Activated B cell treated with CpG ODN at 0.5 μM for 24 hours (primary cell): ENCODE data around the gene PGLYRP1. TPM values are rescaled to one million over a fixed set of nuclear protein-coding genes. Genes with fewer than 3 reads are reported as not detected.

Experiments
- ATAC-seq: fragments of 200-7000 bp; cut with Tn5 transposase; one replicate; pipeline ENCODE4 v1.10.0; 2021; ENCODE audit warnings: low read depth, mild to moderate bottlenecking, moderate library complexity
- CTCF ChIA-PET: fragments of 350-600 bp; sonication (Branson Sonifier 250); formaldehyde crosslinking; loops from one replicate; lab custom pipeline; 2021; ENCODE audit warnings: antibody characterized with exemption; lab: Charles Lee
- POLR2A ChIA-PET: fragments of 350-600 bp; sonication (Branson Sonifier 250); formaldehyde crosslinking; loops from one replicate; lab custom pipeline; 2021; ENCODE audit warnings: antibody characterized with exemption; lab: Charles Lee
- DNase-seq: peaks from one replicate; pipeline ENCODE4 v3.0.0; 2022
- H3K27ac Mint-ChIP-seq: one replicate; pipeline ENCODE4 v1.8.0; 2020; ENCODE audit warnings: mixed read lengths
- H3K27me3 Mint-ChIP-seq: one replicate; pipeline ENCODE4 v1.8.0; 2021; ENCODE audit warnings: mixed read lengths
- H3K36me3 Mint-ChIP-seq: one replicate; pipeline ENCODE4 v1.8.0; 2021; ENCODE audit warnings: low read depth, mixed read lengths
- H3K4me1 Mint-ChIP-seq: one replicate; pipeline ENCODE4 v1.8.0; 2021; ENCODE audit warnings: mixed read lengths
- H3K4me3 Mint-ChIP-seq: one replicate; pipeline ENCODE4 v1.8.0; 2020; ENCODE audit warnings: mild to moderate bottlenecking, mixed read lengths
- H3K9me3 Mint-ChIP-seq: one replicate; pipeline ENCODE4 v1.8.0; 2020; ENCODE audit warnings: mixed read lengths
- intact Hi-C: fragments of 100-400 bp; cut with micrococcal nuclease; formaldehyde crosslinking; loops from one replicate; pipeline ENCODE4 v1.15.1; 2024
- total RNA-seq: library from RNA; stranded (reverse); gene quantifications from 2 replicates; pipeline ENCODE4 v1.2.3, GENCODE V29; 2022
- TF ChIP-seq, protein P1 (sequence below): fragments of 200-600 bp; IDR thresholded peaks from one replicate; pipeline ENCODE4 v1.8.0; 2022; ENCODE audit warnings: antibody characterized with exemption, mild to moderate bottlenecking

Gene PGLYRP1
- total RNA-seq, 1 donor from 2014 or later, result not detected

DNA sequence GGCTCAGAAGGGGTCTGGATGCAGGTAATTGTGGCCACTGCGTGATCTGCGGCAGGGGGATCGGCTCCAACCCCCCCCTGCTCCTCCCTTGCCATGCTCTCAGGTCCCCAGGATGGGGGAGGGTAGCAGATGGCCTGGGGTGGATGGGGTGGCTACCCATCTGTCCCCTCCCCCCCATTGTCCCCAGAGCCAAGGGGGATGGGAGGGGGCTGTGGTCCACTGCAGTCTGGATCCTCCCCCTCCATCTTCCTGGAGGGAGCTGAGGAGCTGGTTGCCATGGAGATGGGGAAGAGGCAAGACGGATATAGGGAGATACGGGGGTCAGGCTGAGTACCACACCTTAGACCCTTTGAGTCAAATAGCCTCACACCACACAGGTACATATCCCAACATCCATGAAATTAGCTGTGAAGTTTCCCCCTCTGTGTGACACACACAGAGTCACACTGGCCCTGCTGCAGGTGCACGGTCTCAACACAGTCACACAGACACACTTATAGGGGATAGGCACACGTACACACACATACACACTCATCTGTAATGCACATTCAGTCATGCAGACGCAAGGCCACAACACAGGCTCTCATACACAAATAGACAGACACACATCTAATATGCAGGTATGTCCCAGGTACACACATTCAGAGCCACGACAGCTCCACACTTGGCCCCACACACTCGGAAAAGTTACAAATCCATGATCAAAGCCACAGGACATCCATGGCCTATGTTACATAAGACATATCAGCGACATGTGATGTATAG, 47.4 kb downstream of the PGLYRP1 start:
- TF ChIP-seq, protein P1, sequence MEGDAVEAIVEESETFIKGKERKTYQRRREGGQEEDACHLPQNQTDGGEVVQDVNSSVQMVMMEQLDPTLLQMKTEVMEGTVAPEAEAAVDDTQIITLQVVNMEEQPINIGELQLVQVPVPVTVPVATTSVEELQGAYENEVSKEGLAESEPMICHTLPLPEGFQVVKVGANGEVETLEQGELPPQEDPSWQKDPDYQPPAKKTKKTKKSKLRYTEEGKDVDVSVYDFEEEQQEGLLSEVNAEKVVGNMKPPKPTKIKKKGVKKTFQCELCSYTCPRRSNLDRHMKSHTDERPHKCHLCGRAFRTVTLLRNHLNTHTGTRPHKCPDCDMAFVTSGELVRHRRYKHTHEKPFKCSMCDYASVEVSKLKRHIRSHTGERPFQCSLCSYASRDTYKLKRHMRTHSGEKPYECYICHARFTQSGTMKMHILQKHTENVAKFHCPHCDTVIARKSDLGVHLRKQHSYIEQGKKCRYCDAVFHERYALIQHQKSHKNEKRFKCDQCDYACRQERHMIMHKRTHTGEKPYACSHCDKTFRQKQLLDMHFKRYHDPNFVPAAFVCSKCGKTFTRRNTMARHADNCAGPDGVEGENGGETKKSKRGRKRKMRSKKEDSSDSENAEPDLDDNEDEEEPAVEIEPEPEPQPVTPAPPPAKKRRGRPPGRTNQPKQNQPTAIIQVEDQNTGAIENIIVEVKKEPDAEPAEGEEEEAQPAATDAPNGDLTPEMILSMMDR, result no peak
- ATAC-seq (no peak), DNase-seq (no peak)
- Mint-ChIP-seq H3K4me1 (peaks cover 19% of the 10 kb centered on the region), H3K27me3 (peaks cover 62% of the 10 kb centered on the region), H3K4me3 (no peak overlapping the region), H3K9me3 (no peaks in the 10 kb centered on the region), H3K36me3 (no peaks in the 10 kb centered on the region), H3K27ac (no peak overlapping the region)
- POLR2A ChIA-PET, result no interaction called here
- intact Hi-C loops, result no loop called here
- CTCF ChIA-PET, result no interaction called here

GRCh38 chr19:45973553-45974338, 49.1 kb downstream of the PGLYRP1 start, which contains the start of gene NOVA2:
Gene NOVA2, minus strand, starts transcription at chr19:45973865. Its CDS starts 514 bp downstream, at chr19:45973351.
- H3K27ac Mint-ChIP-seq, result no peak within 1 kb of the TSS
- TF ChIP-seq, protein P1, result no peak
- H3K36me3 Mint-ChIP-seq, result no peaks in the 10 kb centered on the region
- POLR2A ChIA-PET, result no interaction called here
- intact Hi-C loops, result no loop called here
- H3K4me3 Mint-ChIP-seq, result peak within 1 kb of the TSS; percentile 49
- peaks cover 69% of the 10 kb centered on the region for H3K27me3 Mint-ChIP-seq
- ATAC-seq (peak; percentile 49), DNase-seq (no peak)
- peaks cover 19% of the 10 kb centered on the region for H3K4me1 Mint-ChIP-seq
- CTCF ChIA-PET, result no interaction called here
- no peaks in the 10 kb centered on the region for H3K9me3 Mint-ChIP-seq

GRCh38 chr19:45972947-45973540, 49.8 kb downstream of the PGLYRP1 start:
- ATAC-seq, result no peak
- Mint-ChIP-seq H3K4me1 (peaks cover 19% of the 10 kb centered on the region), H3K9me3 (no peaks in the 10 kb centered on the region), H3K27ac (no peak overlapping the region), H3K27me3 (peaks cover 72% of the 10 kb centered on the region), H3K4me3 (peak overlapping the region; percentile 49), H3K36me3 (no peaks in the 10 kb centered on the region)
- intact Hi-C loops, result no loop called here
- CTCF ChIA-PET, result interaction anchor here (1.2 kb wide), 1 partner anchor 44 kb away, joined by 3 read pairs; no protein-coding TSS in a partner anchor
- TF ChIP-seq, protein P1, result no peak
- POLR2A ChIA-PET, result interaction anchor here (0.6 to 0.7 kb wide), 2 partner anchors 9 to 22 kb away, joined by 3 to 4 read pairs; partner anchors contain the start of gene CCDC61
- no peak for DNase-seq

DNA sequence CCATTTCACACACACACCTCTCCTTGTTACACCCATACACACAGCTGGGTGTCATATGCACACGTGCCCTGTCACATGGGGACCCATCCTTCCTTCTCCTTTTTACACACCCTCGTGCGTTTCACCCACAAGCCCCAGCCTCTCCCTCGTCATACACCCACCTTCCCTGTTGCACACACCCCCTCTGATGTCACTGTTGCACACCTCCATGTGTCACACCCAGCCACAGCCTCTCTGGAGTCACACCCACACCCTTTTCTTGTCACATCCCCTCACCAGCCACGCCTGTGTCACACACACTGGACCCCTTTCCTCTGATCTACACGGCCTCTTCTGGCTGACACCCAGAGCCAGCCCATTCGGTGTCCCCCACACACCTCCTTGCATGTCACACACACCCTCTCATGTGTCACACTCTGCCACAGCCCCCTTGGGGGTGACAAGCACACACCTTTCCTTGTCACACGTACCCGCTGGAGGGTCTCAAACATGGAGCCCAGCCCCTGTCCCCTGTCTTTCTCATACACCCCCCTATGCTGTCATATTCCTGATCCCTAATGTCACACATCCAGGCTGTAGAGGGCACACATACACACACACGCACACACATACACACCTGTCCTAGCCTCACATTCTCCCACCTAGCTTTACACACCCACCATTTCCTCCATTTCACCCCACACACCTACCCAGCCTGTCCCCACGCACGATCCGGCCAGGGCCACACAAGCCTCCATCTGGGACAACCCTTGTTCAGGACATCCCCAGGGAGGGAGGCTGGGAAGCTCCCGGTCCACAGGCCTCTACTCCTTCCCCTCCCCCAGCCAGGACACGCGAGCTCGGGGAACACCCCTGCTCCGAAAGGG, 50.5 kb downstream of the PGLYRP1 start:
- H3K4me3 Mint-ChIP-seq, result peak overlapping the region; percentile 49
- intact Hi-C loops, result no loop called here
- H3K4me1 Mint-ChIP-seq, result peaks cover 19% of the 10 kb centered on the region
- H3K36me3 Mint-ChIP-seq, result no peaks in the 10 kb centered on the region
- ChIA-PET CTCF (interaction anchor here (1.2 to 1.8 kb wide), 2 partner anchors 45 to 56 kb away, joined by 3 to 4 read pairs; no protein-coding TSS in a partner anchor), POLR2A (interaction anchor here (0.6 to 0.7 kb wide), 2 partner anchors 8 to 23 kb away, joined by 3 to 4 read pairs; partner anchors contain the start of gene CCDC61)
- no peaks in the 10 kb centered on the region for H3K9me3 Mint-ChIP-seq
- ATAC-seq (peak; percentile 55), DNase-seq (no peak)
- H3K27ac Mint-ChIP-seq, result peak overlapping the region; percentile 0
- H3K27me3 Mint-ChIP-seq, result peaks cover 72% of the 10 kb centered on the region
- TF ChIP-seq, protein P1, result no peak
